Left renal cortex interstitium (tissue), 4 donors: ENCODE measurements around the gene VSIG10L. TPM values are rescaled to one million over a fixed set of nuclear protein-coding genes. Genes with fewer than 3 reads are reported as not detected.
A peak's percentile ranks its signal among the peaks of the same experiment; 100 is the strongest.

Experiments used
- DNase-seq, 4 donors: peaks; one replicate each; pipeline ENCODE4 v3.0.0-alpha.2; 2013; ENCODE audit warnings: low read depth in 4 of 4, low spot score in 2 of 4, missing footprints in 1 of 4
- polyA plus RNA-seq, 4 donors: library from polyadenylated mRNA; unstranded; fragments of 120-200 nt; gene quantifications; one replicate each; pipeline ENCODE4 v1.2.1, GENCODE V29; 2013; ENCODE audit not compliant: insufficient read length in 4 of 4

The VSIG10L gene
- 1 to 10 TPM; 4.2 to 5.6 (median 4.6) TPM for polyA plus RNA-seq

- DNase-seq: no peak
Measured at GRCh38 chr19:51341976-51342580, at the start of gene VSIG10L. Gene VSIG10L (minus strand): TSS chr19:51342139. CDS start chr19:51342124, 15 bp downstream.

GRCh38 chr19:51391073-51391611 lies 49.2 kb upstream of the VSIG10L start:
- no peak for DNase-seq

- no peak for DNase-seq
Measured at GRCh38 chr19:51389143-51389542, 47.2 kb upstream of the VSIG10L start.

GRCh38 chr19:51387924-51388389 lies 46.0 kb upstream of the VSIG10L start, which contains the start of gene LIM2:
Gene LIM2 (minus strand): TSS chr19:51387974. CDS start chr19:51387443, 531 bp downstream.
- peak in 1 of 4 donors; percentile 21 for DNase-seq

- no peak for DNase-seq
Measured at GRCh38 chr19:51386882-51387520, 45.1 kb upstream of the VSIG10L start.

- no peak for DNase-seq
Measured at GRCh38 chr19:51382004-51382403, 40.1 kb upstream of the VSIG10L start.

- no peak for DNase-seq
Measured at GRCh38 chr19:51380379-51380778, 38.4 kb upstream of the VSIG10L start.

GRCh38 chr19:51377422-51377821 lies 35.5 kb upstream of the VSIG10L start:
- no peak for DNase-seq

GRCh38 chr19:51375504-51376221 lies 33.7 kb upstream of the VSIG10L start:
- DNase-seq: no peak

GRCh38 chr19:51372649-51373504 lies 30.9 kb upstream of the VSIG10L start, which contains the start of gene NKG7:
Gene NKG7 (minus strand): TSS chr19:51372654. CDS start chr19:51372535, 119 bp downstream.
- no peak for DNase-seq

- DNase-seq: no peak
Measured at GRCh38 chr19:51372021-51372648, 30.2 kb upstream of the VSIG10L start.

- no peak for DNase-seq
Measured at GRCh38 chr19:51371186-51371690, 29.3 kb upstream of the VSIG10L start.

- no peak for DNase-seq
Measured at GRCh38 chr19:51370230-51370629, 28.3 kb upstream of the VSIG10L start.

- no peak for DNase-seq
Measured at GRCh38 chr19:51368366-51369282, 26.7 kb upstream of the VSIG10L start, which contains the start of gene CLDND2. Gene CLDND2 (minus strand): TSS chr19:51369003. CDS start chr19:51368577, 426 bp downstream.

- DNase-seq: peak; percentile 82 to 97 (median 94)
Measured at GRCh38 chr19:51367565-51368365, 25.8 kb upstream of the VSIG10L start.

- no peak for DNase-seq
Measured at GRCh38 chr19:51367255-51367564, 25.3 kb upstream of the VSIG10L start.

- peak; percentile 90 to 97 (median 94) for DNase-seq
Measured at GRCh38 chr19:51366389-51367254, 24.7 kb upstream of the VSIG10L start.
